Suprapubic skin (tissue), 4 donors: ENCODE measurements around the gene CHST8.

ENCODE experiments used
- CTCF ChIP-seq, 2 donors: fragments of 200-600 bp in 1 of 2; fragments of 450-650 bp in 1 of 2; sonication (generic) in 1 of 2; IDR thresholded peaks; one replicate each; pipeline ENCODE4 v1.5.1; 2016 to 2019; ENCODE audit warnings: antibody characterized with exemption in 2 of 2, mild to moderate bottlenecking in 1 of 2, moderate library complexity in 1 of 2
- POLR2A ChIP-seq, 2 donors: fragments of 450-650 bp; IDR thresholded peaks; one replicate each; pipeline ENCODE4 v1.6.1; 2017; ENCODE audit warnings: antibody characterized with exemption in 2 of 2, mild to moderate bottlenecking in 2 of 2, moderate library complexity in 2 of 2
- POLR2AphosphoS5 ChIP-seq, 3 donors: sonication (generic); formaldehyde crosslinking; IDR thresholded peaks; one replicate each; pipeline ENCODE4 v1.6.1; 2017; ENCODE audit warnings: antibody characterized with exemption in 3 of 3

- TF ChIP-seq CTCF (IDR thresholded peaks at IDR 0.05) (no peak), POLR2A (IDR thresholded peaks at IDR 0.05) (no peak), POLR2AphosphoS5 (IDR thresholded peaks at IDR 0.05) (no peak)
These were observed 188.2 kb downstream of the CHST8 start for GRCh38 chr19:33809960-33810359.
